Inflammatory macrophage (primary cell): ENCODE results near the gene AOPEP.

Experiments
- DNase-seq, 2 donors: peaks; one replicate each; pipeline ENCODE4 v3.0.0-alpha.2; 2020 to 2022

AOPEP gene

GRCh38 chr9:94794476-94795167 is 68.1 kb downstream of the AOPEP start:
- DNase-seq: peak; percentile 45 to 51

DNA sequence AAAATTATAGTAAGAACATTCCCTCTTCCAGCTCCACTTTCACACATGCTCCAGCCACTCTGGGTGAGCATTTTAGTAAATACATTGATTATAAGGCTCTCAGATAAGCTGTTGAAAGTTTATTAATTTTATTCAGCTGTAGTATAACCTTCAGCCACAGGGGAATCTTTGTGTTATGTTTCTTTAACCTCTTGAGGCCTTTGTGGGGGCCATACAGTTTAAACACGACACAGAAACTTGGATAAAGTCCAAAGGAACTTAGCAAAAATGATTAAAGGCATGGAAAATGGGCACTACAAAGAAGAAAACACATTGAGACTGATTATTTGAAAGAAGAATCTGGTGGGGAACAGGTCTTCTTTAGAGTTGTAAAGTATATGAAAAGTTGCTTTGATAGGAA is 70.2 kb downstream of the AOPEP start:
- DNase-seq: no peak

DNA sequence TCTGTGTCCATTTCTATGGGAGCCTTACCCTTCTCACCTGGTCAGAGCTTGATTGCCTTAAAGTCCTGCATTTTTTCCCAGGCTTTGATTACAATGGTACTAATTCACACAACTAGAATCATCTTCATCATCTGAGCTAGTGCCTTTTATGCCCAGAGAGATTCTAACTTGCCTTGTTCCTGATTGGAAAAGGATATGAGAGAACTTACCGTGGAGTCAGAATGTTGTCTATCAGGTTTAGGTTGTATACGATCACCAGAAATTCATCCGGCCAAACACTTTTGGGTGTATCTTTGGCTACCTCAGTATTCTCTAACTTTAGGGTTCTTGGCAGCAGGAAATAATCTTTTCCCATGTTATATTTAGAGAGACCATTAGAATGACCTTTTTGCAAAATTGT is 71.7 kb downstream of the AOPEP start:
- DNase-seq: no peak

- no peak for DNase-seq
These were observed 72.2 kb downstream of the AOPEP start for GRCh38 chr9:94798708-94799107.

DNA sequence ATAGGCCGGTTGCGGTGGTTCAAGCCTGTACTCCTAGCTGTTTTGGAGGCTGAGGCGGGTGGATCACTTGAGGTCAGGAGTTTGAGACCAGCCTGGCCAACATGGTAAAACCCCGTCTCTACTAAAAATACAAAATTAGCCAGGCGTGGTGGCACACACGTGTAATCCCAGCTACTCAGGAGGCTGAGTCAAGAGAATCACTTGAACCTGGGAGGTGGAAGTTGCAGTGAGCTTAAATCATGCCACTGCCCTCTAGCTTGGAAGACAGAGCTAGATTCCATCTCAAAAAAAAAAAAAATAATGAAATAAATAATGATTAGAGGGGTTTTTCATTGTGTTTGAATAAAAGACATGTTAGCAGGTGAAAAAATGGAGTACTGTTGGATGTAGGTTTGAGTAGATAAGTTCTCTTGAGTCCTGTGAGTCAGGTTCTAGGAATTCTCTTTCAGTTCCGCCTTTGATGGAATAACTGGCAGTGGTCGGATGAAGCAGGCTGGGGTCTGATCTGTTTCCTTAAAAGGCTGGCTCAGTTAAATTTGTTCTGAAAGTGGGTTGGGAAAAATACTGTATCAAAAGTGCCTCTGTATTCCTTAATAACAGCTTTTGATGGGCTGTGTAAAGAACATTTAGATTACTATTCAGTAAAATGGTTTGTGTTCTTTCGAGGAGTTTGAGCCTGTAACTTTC is 73.2 kb downstream of the AOPEP start:
- DNase-seq: no peak

GRCh38 chr9:94800424-94801117 is 74.1 kb downstream of the AOPEP start:
- DNase-seq: no peak

DNA sequence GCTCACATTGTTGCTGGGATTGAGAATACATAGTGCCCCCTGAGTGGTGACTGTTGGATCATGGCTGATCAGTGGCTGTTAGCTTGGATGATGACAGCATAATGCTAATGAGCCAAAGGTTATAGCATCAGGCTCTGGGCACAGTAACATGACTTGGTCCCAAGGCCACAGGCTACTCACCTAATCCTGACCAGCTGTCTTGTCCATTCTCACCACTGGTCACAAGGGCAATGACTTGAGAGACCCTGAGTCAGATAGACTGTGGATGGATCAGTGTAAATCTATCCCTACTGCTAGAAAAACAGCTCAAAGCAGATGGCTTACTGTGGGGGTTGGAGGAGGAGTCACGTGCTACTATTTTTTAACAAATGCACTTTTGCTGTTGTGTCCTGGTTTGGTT is 74.7 kb downstream of the AOPEP start:
- no peak for DNase-seq

DNA sequence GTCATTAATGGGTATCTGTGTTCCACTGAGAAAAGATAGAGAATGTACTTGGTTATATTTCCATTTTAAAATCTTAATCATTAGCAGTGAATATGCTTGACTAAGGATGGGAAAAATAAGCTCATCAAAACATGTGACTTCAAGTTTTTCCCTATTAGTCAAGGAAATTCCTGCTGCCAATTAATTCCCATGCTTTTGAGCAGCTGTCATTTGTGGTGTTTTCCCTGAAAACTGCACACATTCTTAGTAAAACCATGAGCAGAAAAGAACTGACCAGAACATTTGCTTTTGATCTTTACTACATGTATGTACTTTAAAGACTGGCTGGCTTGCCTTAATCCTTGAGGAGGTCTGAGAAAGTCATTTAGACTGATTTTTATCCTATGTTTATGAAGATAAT is 75.2 kb downstream of the AOPEP start:
- DNase-seq: no peak

- no peak for DNase-seq
These were observed 75.8 kb downstream of the AOPEP start for GRCh38 chr9:94802251-94802650.

DNA sequence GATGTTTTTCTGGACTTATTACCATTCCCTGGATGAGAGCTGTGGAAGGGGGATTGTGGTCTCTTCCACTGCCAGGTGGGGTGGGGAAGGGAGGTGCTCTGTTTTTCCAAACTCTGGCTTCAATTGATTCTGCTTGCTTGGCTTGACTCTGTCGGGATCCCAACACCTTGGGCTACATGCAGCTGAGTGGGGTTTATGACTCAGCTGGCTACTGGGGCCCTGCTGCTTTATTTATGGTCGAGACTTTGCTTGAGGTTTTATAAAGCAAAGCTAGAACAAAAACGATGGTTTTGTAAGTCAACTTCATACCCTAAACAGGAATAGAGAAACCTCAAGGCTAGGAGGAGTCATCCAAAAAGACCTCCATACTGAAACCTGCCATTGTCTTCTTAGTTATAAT is 76.3 kb downstream of the AOPEP start:
- DNase-seq: no peak

- no peak for DNase-seq
These were observed 77.8 kb downstream of the AOPEP start for GRCh38 chr9:94804316-94804715.

- DNase-seq: peak in 1 of 2 donors; percentile 6
These were observed 78.6 kb downstream of the AOPEP start for GRCh38 chr9:94805051-94805489.

GRCh38 chr9:94805585-94805984 is 79.1 kb downstream of the AOPEP start:
- peak in 1 of 2 donors; percentile 64 for DNase-seq

- no peak for DNase-seq
These were observed 79.9 kb downstream of the AOPEP start for GRCh38 chr9:94806307-94806893.

DNA sequence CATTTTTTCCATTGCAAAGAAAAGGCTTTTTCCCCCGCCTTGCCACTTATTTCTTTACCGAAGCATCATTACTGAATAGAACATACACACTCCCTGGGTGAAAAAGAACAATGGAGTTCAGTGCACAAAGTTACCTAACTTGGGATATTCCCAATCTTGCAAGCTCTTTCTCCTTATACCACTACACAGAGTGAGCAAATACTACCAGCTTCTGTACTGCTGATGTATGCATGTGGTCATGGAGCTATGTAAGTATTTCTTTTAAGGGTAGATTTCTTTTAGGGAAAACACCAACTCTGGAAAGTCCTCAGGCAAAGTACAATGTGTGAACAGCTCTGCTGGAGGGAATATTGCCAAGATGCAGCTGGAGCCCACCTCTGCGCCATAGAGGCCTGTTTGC is 81.1 kb downstream of the AOPEP start:
- no peak for DNase-seq

- no peak for DNase-seq
These were observed 82.6 kb downstream of the AOPEP start for GRCh38 chr9:94808926-94809700.

GRCh38 chr9:94809778-94810177 is 83.3 kb downstream of the AOPEP start:
- no peak for DNase-seq

DNA sequence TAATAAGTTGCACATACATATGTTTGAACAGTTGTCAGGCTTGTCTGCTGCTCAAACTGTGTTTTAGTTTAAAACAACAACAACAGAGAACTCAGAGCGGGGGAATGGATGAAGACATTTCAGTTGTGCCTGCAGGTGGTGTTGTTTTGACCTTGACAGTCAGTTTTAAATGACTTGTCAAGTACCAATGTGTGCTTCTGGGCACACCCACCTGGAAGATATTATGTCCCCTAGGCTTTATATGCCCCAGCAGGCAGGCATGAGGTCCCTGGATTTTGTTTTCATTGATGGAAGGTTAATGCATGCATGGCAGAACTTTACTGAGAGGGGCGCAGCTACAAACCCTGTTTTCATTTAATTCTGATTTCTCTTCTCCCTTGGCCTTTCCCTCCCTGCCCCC is 84.6 kb downstream of the AOPEP start:
- no peak for DNase-seq

GRCh38 chr9:94812343-94812742 is 85.8 kb downstream of the AOPEP start:
- no peak for DNase-seq

DNA sequence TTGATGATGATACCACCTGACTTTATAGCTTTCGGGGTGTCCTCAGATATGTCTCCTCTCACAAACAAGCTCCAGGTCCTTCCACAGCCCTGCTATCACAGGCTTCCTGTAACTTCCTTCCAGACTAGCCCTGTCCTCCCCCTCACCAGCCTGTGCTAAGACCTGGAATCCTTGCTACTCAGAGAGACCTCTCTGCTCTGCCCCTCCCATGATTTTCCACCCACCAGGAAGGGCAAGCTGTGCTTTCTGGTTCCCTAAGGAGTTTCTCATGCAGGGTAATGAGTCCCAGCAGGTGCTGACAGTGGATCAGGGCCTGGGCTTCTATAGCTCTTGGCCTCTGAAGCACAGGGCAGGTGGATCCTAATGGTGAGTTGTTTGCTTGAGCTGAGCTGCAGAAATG is 86.9 kb downstream of the AOPEP start:
- DNase-seq: no peak

- DNase-seq: no peak
These were observed 91.0 kb downstream of the AOPEP start for GRCh38 chr9:94817291-94818177.

DNA sequence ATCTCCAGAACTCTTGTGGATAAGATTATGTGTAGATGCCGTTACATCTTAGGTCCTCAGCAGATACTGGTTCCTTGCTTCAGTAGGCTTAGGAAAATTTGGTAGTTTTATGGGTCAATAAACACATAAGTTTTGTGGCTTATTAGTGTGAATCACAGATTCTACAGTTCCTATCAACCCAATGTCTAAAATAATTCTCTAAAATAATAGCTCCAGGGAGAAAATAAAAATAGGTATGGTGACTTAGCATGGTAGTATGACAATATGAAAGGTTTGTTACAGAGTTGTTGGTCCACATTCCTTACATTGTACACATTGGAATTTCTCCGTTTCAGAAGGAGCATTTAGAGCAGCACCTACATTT is 91.7 kb downstream of the AOPEP start:
- DNase-seq: no peak
